Lower leg skin (tissue), 3 donors: Measurements from ENCODE around the gene ARIH2.

Source experiments
- POLR2A ChIP-seq, 2 donors: fragments of 450-650 bp; IDR thresholded peaks; one replicate each; pipeline ENCODE4 v1.6.1; 2016 to 2017; ENCODE audit warnings: antibody characterized with exemption in 2 of 2, mild to moderate bottlenecking in 1 of 2, moderate library complexity in 1 of 2
- TF ChIP-seq, protein P1 (sequence below), 3 donors: fragments of 450-650 bp; IDR thresholded peaks; one replicate each; pipeline ENCODE4 v1.5.1; 2016; ENCODE audit warnings: antibody characterized with exemption in 3 of 3, mild to moderate bottlenecking in 3 of 3, moderate library complexity in 2 of 3

DNA sequence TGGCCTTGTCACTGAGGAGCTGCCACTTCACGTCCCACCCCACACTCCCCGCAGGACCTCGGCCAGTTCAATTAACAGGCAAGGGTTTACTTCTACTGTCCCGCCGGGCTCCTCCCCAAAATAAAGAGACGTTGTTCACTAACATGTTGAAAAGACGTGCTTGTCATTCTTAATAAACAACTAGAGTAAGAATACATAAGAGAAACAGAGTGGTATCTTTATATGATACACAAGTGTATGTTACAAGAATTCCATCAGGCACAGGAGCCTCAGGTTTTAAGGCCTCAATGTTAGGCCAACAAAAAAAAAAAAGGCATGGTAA is 110.9 kb downstream of the ARIH2 start:
- TF ChIP-seq, protein P1, sequence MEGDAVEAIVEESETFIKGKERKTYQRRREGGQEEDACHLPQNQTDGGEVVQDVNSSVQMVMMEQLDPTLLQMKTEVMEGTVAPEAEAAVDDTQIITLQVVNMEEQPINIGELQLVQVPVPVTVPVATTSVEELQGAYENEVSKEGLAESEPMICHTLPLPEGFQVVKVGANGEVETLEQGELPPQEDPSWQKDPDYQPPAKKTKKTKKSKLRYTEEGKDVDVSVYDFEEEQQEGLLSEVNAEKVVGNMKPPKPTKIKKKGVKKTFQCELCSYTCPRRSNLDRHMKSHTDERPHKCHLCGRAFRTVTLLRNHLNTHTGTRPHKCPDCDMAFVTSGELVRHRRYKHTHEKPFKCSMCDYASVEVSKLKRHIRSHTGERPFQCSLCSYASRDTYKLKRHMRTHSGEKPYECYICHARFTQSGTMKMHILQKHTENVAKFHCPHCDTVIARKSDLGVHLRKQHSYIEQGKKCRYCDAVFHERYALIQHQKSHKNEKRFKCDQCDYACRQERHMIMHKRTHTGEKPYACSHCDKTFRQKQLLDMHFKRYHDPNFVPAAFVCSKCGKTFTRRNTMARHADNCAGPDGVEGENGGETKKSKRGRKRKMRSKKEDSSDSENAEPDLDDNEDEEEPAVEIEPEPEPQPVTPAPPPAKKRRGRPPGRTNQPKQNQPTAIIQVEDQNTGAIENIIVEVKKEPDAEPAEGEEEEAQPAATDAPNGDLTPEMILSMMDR (IDR thresholded peaks at IDR 0.05) = no peak
- TF ChIP-seq POLR2A (IDR thresholded peaks at IDR 0.05) = no peak
